Activated naive CD4-positive, alpha-beta T cell treated with anti-CD3 and anti-CD28 coated beads for 36 hours (primary cell): ENCODE data around the gene PREX1. TPM values are rescaled to one million over a fixed set of nuclear protein-coding genes. Genes with fewer than 3 reads are reported as not detected.

Experiments
- CTCF ChIA-PET: fragments of 350-600 bp; sonication (Branson Sonifier 250); formaldehyde crosslinking; loops from one replicate; lab custom pipeline; 2021; ENCODE audit warnings: antibody characterized with exemption; lab: Charles Lee
- DNase-seq: peaks from one replicate; pipeline ENCODE4 v3.0.0-alpha.2; 2020
- H3K27ac Mint-ChIP-seq: one replicate; pipeline ENCODE4 v1.8.0; 2021; ENCODE audit warnings: mild to moderate bottlenecking, mixed read lengths
- H3K27me3 Mint-ChIP-seq: one replicate; pipeline ENCODE4 v1.8.0; 2021; ENCODE audit warnings: low read depth, mixed read lengths
- H3K36me3 Mint-ChIP-seq: one replicate; pipeline ENCODE4 v1.8.0; 2021; ENCODE audit warnings: low read depth, mixed read lengths
- H3K4me1 Mint-ChIP-seq: one replicate; pipeline ENCODE4 v1.8.0; 2021; ENCODE audit warnings: low read depth, mixed read lengths
- H3K4me3 Mint-ChIP-seq: one replicate; pipeline ENCODE4 v1.8.0; 2021; ENCODE audit warnings: mild to moderate bottlenecking, moderate library complexity, mixed read lengths
- H3K9me3 Mint-ChIP-seq: one replicate; pipeline ENCODE4 v1.8.0; 2021; ENCODE audit warnings: mixed read lengths
- intact Hi-C: fragments of 100-400 bp; cut with micrococcal nuclease; formaldehyde crosslinking; loops from one replicate; pipeline ENCODE4 v1.15.1; 2023
- total RNA-seq, 2 experiments: library from RNA; stranded (reverse); gene quantifications; one replicate each; pipeline ENCODE4 v1.2.3, GENCODE V29; 2021

The PREX1 gene
- total RNA-seq, 2 experiments from 2014 or later = 43.7 to 44.2 TPM

DNA sequence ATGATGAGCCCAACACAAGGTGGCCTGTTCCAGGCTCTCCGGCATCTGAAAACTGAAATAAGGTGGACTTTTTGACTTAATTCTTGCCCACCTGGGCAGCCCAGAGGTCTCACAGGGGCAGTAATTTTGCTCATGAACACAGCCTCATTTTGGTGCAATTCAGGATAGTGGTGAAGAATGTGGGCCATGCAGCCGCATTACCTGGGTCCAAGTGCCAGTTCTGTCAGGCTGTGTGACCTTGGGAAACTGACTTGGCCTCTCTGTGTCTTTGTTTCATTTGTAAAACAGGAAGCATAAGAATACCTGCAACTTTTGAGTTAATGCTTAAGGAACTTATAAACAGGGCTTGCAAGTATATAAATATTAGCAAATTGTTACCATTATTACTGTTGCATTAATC, 5.6 kb downstream of the PREX1 start:
- Mint-ChIP-seq H3K36me3 (peaks cover 8% of the 10 kb centered on the region), H3K27me3 (peaks cover 10% of the 10 kb centered on the region), H3K4me3 (peak overlapping the region; percentile 10), H3K27ac (peak overlapping the region; percentile 44), H3K9me3 (no peaks in the 10 kb centered on the region), H3K4me1 (peaks cover 80% of the 10 kb centered on the region)
- intact Hi-C loops = loop anchor here (5.0 to 10.0 kb wide), 4 partner anchors 100 to 453 kb away; partner anchors contain the start of genes ARFGEF2, CSE1L and ZNFX1
- CTCF ChIA-PET = no interaction called here
- no peak for DNase-seq

DNA sequence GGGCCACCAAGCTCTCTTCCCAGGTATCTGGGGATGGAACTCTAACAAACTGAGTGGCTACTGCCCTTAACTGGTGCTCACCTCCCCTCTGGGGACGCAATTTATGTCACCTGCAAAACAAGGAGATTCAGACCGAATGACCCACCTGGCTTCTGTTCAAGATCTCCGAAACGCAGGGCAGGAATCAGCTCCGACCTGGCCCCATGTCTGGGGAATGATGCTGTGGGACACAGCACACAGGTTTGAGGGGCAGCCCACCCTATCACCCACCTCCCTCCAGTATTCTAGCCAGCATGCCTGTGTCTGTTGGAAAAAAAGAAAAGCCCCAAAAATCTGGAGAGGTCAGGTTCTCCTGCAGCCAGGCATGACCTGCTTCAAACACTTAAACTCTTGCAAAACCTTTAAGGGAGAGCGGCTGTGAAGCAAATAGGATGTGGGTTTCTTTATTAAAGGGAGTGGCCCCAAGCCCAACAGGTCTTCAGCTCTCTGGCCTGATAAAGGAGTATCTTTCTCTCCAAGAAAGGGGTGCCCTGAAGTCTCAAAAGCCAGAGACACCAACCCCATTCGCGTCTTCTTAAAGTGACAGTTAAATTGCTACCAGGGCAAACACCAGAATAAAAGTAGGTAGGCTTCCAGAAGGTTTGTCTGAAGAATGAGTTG, 6.4 kb downstream of the PREX1 start:
- CTCF ChIA-PET = interaction anchor here (0.7 kb wide), 1 partner anchor 453 kb away, joined by 3 read pairs; no protein-coding TSS in a partner anchor
- Mint-ChIP-seq H3K4me1 (peaks cover 88% of the 10 kb centered on the region), H3K9me3 (no peaks in the 10 kb centered on the region), H3K27ac (peak overlapping the region; percentile 16), H3K4me3 (no peak overlapping the region), H3K36me3 (peaks cover 8% of the 10 kb centered on the region), H3K27me3 (peaks cover 2% of the 10 kb centered on the region)
- intact Hi-C loops = loop anchor here (5.0 to 10.0 kb wide), 4 partner anchors 101 to 453 kb away; partner anchors contain the start of genes ARFGEF2, CSE1L and ZNFX1
- no peak for DNase-seq

DNA sequence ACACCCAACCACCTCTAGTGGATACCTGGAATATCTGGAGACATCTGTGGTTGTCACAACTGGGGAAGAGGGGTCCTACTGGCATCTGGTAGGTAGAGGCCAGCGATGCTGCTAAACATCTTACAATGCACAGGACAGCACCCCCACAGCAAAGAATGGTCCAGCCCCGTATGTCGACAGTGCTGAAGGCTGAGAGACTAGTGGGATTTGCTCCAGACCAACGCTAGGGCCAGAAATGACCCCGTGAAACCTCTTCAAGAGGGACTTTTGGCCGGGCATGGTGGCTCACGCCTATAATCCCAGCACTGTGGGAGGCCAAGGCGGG, 7.2 kb downstream of the PREX1 start:
- Mint-ChIP-seq H3K9me3 (no peaks in the 10 kb centered on the region), H3K27ac (peak overlapping the region; percentile 1), H3K4me1 (peaks cover 90% of the 10 kb centered on the region), H3K27me3 (no peaks in the 10 kb centered on the region), H3K36me3 (peaks cover 8% of the 10 kb centered on the region), H3K4me3 (no peak overlapping the region)
- intact Hi-C loops = loop anchor here (5.0 to 10.0 kb wide), 4 partner anchors 102 to 454 kb away; partner anchors contain the start of genes ARFGEF2, CSE1L and ZNFX1
- no peak for DNase-seq
- CTCF ChIA-PET = no interaction called here

- H3K27me3 Mint-ChIP-seq = no peaks in the 10 kb centered on the region
- peak overlapping the region; percentile 84 for H3K27ac Mint-ChIP-seq
- intact Hi-C loops = loop anchor here (5.0 to 10.0 kb wide), 4 partner anchors 102 to 455 kb away; partner anchors contain the start of genes ARFGEF2, CSE1L and ZNFX1
- H3K4me3 Mint-ChIP-seq = no peak overlapping the region
- peaks cover 8% of the 10 kb centered on the region for H3K36me3 Mint-ChIP-seq
- H3K9me3 Mint-ChIP-seq = no peaks in the 10 kb centered on the region
- DNase-seq = no peak
- CTCF ChIA-PET = no interaction called here
- peaks cover 89% of the 10 kb centered on the region for H3K4me1 Mint-ChIP-seq
Observed at GRCh38 chr20:48819821-48820648, 7.8 kb downstream of the PREX1 start.

GRCh38 chr20:48819089-48819488, 8.7 kb downstream of the PREX1 start:
- CTCF ChIA-PET = no interaction called here
- Mint-ChIP-seq H3K4me3 (peak overlapping the region; percentile 35), H3K27ac (peak overlapping the region; percentile 84), H3K4me1 (peaks cover 82% of the 10 kb centered on the region), H3K27me3 (no peaks in the 10 kb centered on the region), H3K9me3 (no peaks in the 10 kb centered on the region), H3K36me3 (peaks cover 8% of the 10 kb centered on the region)
- DNase-seq = no peak
- intact Hi-C loops = no loop called here

GRCh38 chr20:48818481-48818987, 9.3 kb downstream of the PREX1 start:
- Mint-ChIP-seq H3K27ac (peak overlapping the region; percentile 84), H3K4me3 (peak overlapping the region; percentile 35), H3K4me1 (peaks cover 77% of the 10 kb centered on the region), H3K9me3 (no peaks in the 10 kb centered on the region), H3K36me3 (peaks cover 8% of the 10 kb centered on the region), H3K27me3 (no peaks in the 10 kb centered on the region)
- CTCF ChIA-PET = no interaction called here
- intact Hi-C loops = loop anchor here (1.0 kb wide), 3 partner anchors 30 to 62 kb away; no protein-coding TSS in a partner anchor
- peak; percentile 81 for DNase-seq

GRCh38 chr20:48818031-48818370, 9.8 kb downstream of the PREX1 start:
- Mint-ChIP-seq H3K4me3 (peak overlapping the region; percentile 35), H3K27ac (peak overlapping the region; percentile 84)

DNA sequence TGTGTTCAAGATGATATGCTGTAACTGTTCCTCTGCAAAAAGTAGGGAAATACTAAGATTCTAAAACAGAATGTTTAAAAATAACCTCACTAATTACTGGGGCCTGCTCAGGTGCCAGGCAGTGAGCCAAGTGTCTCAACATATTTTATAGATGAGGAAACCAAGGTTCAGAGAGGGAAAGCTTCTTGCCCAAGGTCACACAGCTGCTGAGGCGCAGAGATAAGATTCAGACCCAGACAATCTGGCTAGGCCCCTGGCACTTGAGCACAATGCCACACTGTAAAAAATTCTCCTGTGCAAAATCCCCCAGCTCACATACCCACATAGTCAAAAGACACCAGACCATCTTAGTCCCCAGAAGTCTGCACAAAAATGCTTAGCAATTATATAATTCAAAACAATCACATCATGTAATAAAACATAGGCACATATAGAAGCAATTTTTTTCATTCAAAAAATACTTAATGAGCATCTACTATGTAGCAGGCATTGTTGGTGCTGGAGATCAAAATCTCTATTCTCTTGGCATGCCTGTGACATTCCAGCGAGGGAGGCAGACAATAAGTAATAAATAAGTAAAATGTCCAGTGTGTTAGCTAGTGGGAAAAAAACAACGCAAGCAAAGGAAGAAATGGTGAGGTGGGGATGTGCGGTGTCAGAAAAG, 10.3 kb downstream of the PREX1 start:
- intact Hi-C loops = loop anchor here (1.0 kb wide), 3 partner anchors 29 to 61 kb away; no protein-coding TSS in a partner anchor
- Mint-ChIP-seq H3K4me1 (peaks cover 67% of the 10 kb centered on the region), H3K27me3 (no peaks in the 10 kb centered on the region), H3K4me3 (peak overlapping the region; percentile 17), H3K9me3 (no peaks in the 10 kb centered on the region), H3K27ac (peak overlapping the region; percentile 84), H3K36me3 (peaks cover 6% of the 10 kb centered on the region)
- CTCF ChIA-PET = no interaction called here
- DNase-seq = no peak

More at GRCh38 chr20:48818031-48818370, 9.8 kb downstream of the PREX1 start:
- peaks cover 72% of the 10 kb centered on the region for H3K4me1 Mint-ChIP-seq
- no peak for DNase-seq
- H3K9me3 Mint-ChIP-seq = no peaks in the 10 kb centered on the region
- H3K27me3 Mint-ChIP-seq = no peaks in the 10 kb centered on the region
- H3K36me3 Mint-ChIP-seq = peaks cover 6% of the 10 kb centered on the region
- intact Hi-C loops = loop anchor here (1.0 kb wide), 3 partner anchors 30 to 62 kb away; no protein-coding TSS in a partner anchor
- CTCF ChIA-PET = no interaction called here

DNA sequence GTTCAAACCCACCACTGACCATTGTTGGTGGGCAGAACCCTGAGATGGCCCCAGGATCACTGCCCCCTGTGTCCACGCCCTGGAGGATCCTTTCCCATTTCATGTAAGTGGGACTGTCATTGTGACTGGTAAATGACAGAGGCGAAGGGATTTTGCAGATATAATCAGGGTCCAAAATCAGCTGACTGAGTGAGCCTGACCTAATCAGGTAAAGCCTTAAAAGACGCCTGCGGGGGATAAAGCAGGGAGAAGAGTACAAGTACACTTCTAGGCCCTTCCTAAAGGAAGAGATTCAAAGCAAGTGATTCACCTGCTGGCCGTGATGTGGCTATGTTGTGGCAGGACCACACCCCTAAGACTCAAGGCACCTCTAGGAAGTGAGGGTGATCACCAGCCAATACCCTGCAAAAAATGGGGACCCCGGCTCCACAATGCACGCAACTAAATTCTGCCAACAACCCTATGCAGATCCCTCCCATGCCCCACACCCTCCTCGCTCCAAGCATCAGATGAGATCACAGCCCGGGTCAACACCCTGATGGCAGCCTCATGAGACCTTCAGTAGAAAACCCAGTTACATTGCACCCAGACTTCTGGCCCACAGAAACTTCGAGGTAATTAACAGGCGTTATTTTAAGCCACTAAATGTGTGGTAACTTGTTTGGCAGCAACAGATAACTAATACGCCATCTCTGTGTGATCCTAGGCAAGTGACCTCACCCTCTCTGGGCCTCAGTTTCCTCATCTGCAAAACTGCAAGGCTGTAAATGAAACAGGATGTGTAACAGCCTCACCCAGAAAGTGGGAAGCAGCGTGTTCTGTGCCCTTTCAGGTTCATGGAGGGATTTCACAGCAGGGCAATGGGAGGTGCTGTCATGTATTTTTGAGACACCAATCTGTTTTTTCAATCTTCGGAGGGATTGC, 11.3 kb downstream of the PREX1 start:
- intact Hi-C loops = no loop called here
- CTCF ChIA-PET = no interaction called here
- peaks cover 6% of the 10 kb centered on the region for H3K36me3 Mint-ChIP-seq
- H3K9me3 Mint-ChIP-seq = no peaks in the 10 kb centered on the region
- H3K27ac Mint-ChIP-seq = peak overlapping the region; percentile 84
- H3K4me3 Mint-ChIP-seq = no peak overlapping the region
- no peak for DNase-seq
- no peaks in the 10 kb centered on the region for H3K27me3 Mint-ChIP-seq
- H3K4me1 Mint-ChIP-seq = peaks cover 60% of the 10 kb centered on the region

DNA sequence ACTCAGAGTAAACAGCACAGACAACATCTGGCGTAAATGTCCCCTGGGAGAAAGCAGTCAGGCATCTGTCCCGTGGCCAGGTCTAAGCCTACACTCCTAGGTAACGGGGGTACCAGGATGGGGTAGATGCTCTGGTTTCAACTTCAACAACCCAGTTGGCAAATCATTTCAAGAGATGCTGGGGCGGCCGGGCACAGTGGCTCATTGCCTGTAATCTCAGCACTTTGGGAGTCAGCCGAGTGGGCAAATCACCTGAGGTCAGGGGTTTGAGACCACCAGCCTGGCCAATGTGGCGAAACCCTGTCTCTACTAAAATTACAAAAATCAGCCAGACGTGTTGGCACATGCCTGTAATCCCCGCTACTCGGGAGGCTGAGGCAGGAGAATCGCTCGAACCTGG, 12.3 kb downstream of the PREX1 start:
- Mint-ChIP-seq H3K9me3 (no peaks in the 10 kb centered on the region), H3K4me3 (no peak overlapping the region), H3K27ac (no peak overlapping the region), H3K27me3 (no peaks in the 10 kb centered on the region), H3K4me1 (peaks cover 55% of the 10 kb centered on the region), H3K36me3 (peaks cover 6% of the 10 kb centered on the region)
- intact Hi-C loops = no loop called here
- DNase-seq = no peak
- CTCF ChIA-PET = no interaction called here

GRCh38 chr20:48814633-48815032, 13.2 kb downstream of the PREX1 start:
- no peaks in the 10 kb centered on the region for H3K9me3 Mint-ChIP-seq
- CTCF ChIA-PET = interaction anchor here (0.5 to 0.9 kb wide), 2 partner anchors 18 to 254 kb away, joined by 3 read pairs; no protein-coding TSS in a partner anchor
- H3K4me3 Mint-ChIP-seq = no peak overlapping the region
- H3K27ac Mint-ChIP-seq = no peak overlapping the region
- DNase-seq = no peak
- intact Hi-C loops = no loop called here
- peaks cover 47% of the 10 kb centered on the region for H3K4me1 Mint-ChIP-seq
- peaks cover 5% of the 10 kb centered on the region for H3K36me3 Mint-ChIP-seq
- H3K27me3 Mint-ChIP-seq = no peaks in the 10 kb centered on the region
